Breast epithelium (tissue), 4 donors: ENCODE results near the gene RNF4. TPM values are rescaled to one million over a fixed set of nuclear protein-coding genes. Genes with fewer than 3 reads are reported as not detected.

Experiments used
- DNase-seq, 2 donors: peaks; one replicate each; pipeline ENCODE4 v3.0.0-alpha.2; 2019; ENCODE audit warnings: low spot score in 2 of 2
- H3K27ac ChIP-seq, 2 donors: fragments of 200-600 bp; sonication (generic) in 1 of 2; one replicate each; pipeline ENCODE4 v1.5.1; 2016 to 2019; ENCODE audit warnings: mild to moderate bottlenecking in 1 of 2
- H3K27me3 ChIP-seq, 2 donors: fragments of 200-600 bp; sonication (generic) in 1 of 2; one replicate each; pipeline versions ENCODE4 v1.5.1 to v1.6.0; 2017 to 2019; ENCODE audit warnings: control low read depth in 1 of 2, mild to moderate bottlenecking in 1 of 2
- H3K36me3 ChIP-seq: fragments of 200-600 bp; one replicate; pipeline ENCODE4 v1.5.1; 2019
- H3K4me1 ChIP-seq, 2 donors: fragments of 200-600 bp; sonication (generic); one replicate each; pipeline ENCODE4 v1.5.1; 2016 to 2019; ENCODE audit warnings: control low read depth in 1 of 2
- H3K4me3 ChIP-seq, 3 donors: fragments of 200-600 bp; sonication (generic); 1 replicate in 2 of 3; 2 replicates in 1 of 3; pipeline ENCODE4 v1.5.1; 2016 to 2019; ENCODE audit warnings: mild to moderate bottlenecking in 3 of 3, moderate library complexity in 2 of 3
- H3K9me3 ChIP-seq, 2 donors: fragments of 200-600 bp; sonication (generic) in 1 of 2; one replicate each; pipeline ENCODE4 v1.5.1; 2016 to 2019; ENCODE audit warnings: control low read depth in 1 of 2
- POLR2A ChIP-seq: fragments of 450-650 bp; IDR thresholded peaks from one replicate; pipeline ENCODE4 v1.6.1; 2016; ENCODE audit warnings: antibody characterized with exemption, mild to moderate bottlenecking, moderate library complexity
- POLR2AphosphoS5 ChIP-seq, 3 donors: sonication (generic); formaldehyde crosslinking; IDR thresholded peaks; one replicate each; pipeline ENCODE4 v1.6.1; 2017; ENCODE audit warnings: antibody characterized with exemption in 3 of 3
- intact Hi-C: fragments of 100-400 bp; cut with DNase I; formaldehyde crosslinking; loops from one replicate; pipeline ENCODE4 v1.15.1; 2023; ENCODE audit warnings: low total_unique reads
- total RNA-seq, 3 donors: library from RNA; depleted of rRNA; stranded (reverse); fragments of >200 nt; gene quantifications; one replicate each; pipeline ENCODE4 v1.1.0, GENCODE V29; 2016
- TF ChIP-seq, protein P1 (sequence below), 3 donors: fragments of 450-650 bp; IDR thresholded peaks; one replicate each; pipeline ENCODE4 v1.5.1; 2016 to 2017; ENCODE audit warnings: antibody characterized with exemption in 3 of 3, mild to moderate bottlenecking in 3 of 3, moderate library complexity in 3 of 3

The RNF4 gene
- total RNA-seq, 3 donors from 2014 or later: 35.7 to 52.7 (median 40.8) TPM

- Histone ChIP-seq H3K9me3 (no peaks in the 10 kb centered on the region), H3K4me1 (no peaks in the 10 kb centered on the region), H3K27ac (no peak overlapping the region), H3K27me3 (no peaks in the 10 kb centered on the region), H3K4me3 (no peak overlapping the region), H3K36me3 (no peaks in the 10 kb centered on the region)
- DNase-seq: no peak
- TF ChIP-seq, protein P1, sequence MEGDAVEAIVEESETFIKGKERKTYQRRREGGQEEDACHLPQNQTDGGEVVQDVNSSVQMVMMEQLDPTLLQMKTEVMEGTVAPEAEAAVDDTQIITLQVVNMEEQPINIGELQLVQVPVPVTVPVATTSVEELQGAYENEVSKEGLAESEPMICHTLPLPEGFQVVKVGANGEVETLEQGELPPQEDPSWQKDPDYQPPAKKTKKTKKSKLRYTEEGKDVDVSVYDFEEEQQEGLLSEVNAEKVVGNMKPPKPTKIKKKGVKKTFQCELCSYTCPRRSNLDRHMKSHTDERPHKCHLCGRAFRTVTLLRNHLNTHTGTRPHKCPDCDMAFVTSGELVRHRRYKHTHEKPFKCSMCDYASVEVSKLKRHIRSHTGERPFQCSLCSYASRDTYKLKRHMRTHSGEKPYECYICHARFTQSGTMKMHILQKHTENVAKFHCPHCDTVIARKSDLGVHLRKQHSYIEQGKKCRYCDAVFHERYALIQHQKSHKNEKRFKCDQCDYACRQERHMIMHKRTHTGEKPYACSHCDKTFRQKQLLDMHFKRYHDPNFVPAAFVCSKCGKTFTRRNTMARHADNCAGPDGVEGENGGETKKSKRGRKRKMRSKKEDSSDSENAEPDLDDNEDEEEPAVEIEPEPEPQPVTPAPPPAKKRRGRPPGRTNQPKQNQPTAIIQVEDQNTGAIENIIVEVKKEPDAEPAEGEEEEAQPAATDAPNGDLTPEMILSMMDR (IDR thresholded peaks at IDR 0.05): no peak
- no peak for TF ChIP-seq POLR2A
- no peak for TF ChIP-seq POLR2AphosphoS5 (IDR thresholded peaks at IDR 0.05)
- intact Hi-C loops: no loop called here
Measured at GRCh38 chr4:2451821-2452785, 16.8 kb upstream of the RNF4 start.

DNA sequence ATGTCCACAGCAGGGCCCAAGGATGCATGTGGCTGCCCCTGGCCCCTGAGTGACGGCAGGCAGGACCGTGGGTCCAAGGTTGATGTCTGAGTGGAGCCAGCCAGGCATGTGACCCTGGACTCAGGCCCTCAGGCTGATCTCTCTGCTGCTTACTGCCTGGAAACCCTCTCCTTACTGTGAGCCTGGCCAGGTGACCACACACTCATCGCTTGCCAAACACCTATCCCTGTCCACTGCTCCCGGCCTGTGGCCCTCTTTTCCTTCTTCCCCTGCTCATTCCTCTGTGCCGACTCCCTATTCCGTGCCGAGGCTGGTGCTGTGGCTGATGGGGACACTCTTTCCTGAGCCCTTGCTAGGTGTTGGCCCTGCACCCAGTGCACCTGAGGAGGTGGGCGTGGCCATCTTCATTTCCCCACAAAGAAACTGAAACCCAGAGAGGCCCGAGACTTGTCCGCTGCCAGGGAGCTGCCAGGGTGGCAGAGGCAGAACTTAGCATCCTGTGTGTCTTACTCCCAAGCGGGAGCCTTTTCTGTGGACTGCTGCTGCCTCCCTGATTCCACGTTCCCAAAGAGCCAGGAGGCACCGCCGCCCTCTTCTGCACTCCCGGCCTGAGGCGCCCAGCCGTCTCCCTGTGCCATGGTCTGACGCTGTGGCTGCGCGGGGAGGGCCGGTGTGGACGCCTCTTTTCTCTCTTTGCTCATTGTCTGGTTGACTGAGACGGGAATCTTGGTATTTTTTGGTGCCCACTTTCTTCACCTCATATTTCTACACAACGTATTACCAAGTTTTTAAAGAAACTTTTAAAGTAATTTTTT lies 11.2 kb upstream of the RNF4 start:
- Histone ChIP-seq H3K4me1 (peaks cover 0 to 5% of the 10 kb centered on the region in 2 donors), H3K27ac (no peak overlapping the region), H3K9me3 (no peaks in the 10 kb centered on the region), H3K36me3 (no peaks in the 10 kb centered on the region), H3K27me3 (no peaks in the 10 kb centered on the region), H3K4me3 (no peak overlapping the region)
- TF ChIP-seq POLR2AphosphoS5 (IDR thresholded peaks at IDR 0.05): no peak
- TF ChIP-seq, protein P1 (IDR thresholded peaks at IDR 0.05): no peak
- no peak for TF ChIP-seq POLR2A
- DNase-seq: no peak
- intact Hi-C loops: no loop called here

GRCh38 chr4:2458546-2459491 lies 10.1 kb upstream of the RNF4 start:
- H3K27ac ChIP-seq: no peak overlapping the region
- H3K4me3 ChIP-seq: no peak overlapping the region
- H3K9me3 ChIP-seq: no peaks in the 10 kb centered on the region
- no peak for TF ChIP-seq POLR2A
- TF ChIP-seq POLR2AphosphoS5 (IDR thresholded peaks at IDR 0.05): no peak
- TF ChIP-seq, protein P1 (IDR thresholded peaks at IDR 0.05): no peak
- no peaks in the 10 kb centered on the region for H3K27me3 ChIP-seq
- H3K4me1 ChIP-seq: peaks cover 0 to 5% of the 10 kb centered on the region in 2 donors
- H3K36me3 ChIP-seq: no peaks in the 10 kb centered on the region
- intact Hi-C loops: no loop called here
- no peak for DNase-seq

- Histone ChIP-seq H3K36me3 (no peaks in the 10 kb centered on the region), H3K27me3 (no peaks in the 10 kb centered on the region), H3K27ac (no peak overlapping the region), H3K4me3 (no peak overlapping the region), H3K9me3 (no peaks in the 10 kb centered on the region), H3K4me1 (peaks cover 0 to 5% of the 10 kb centered on the region in 2 donors)
- no peak for DNase-seq
- TF ChIP-seq POLR2AphosphoS5 (IDR thresholded peaks at IDR 0.05): no peak
- intact Hi-C loops: no loop called here
Measured at GRCh38 chr4:2459589-2460349, 9.1 kb upstream of the RNF4 start.
